GM21529 (cell line): ENCODE results near the gene NUTM2F.
A peak's percentile ranks its signal among the peaks of the same experiment; 100 is the strongest.
"Not testable (repeated sequence)": the region's sequence is repeated elsewhere in the genome, so short reads cannot be mapped to it uniquely, and the experiment has no call there.

Experiments
- ATAC-seq: cut with Tn5 transposase; IDR thresholded peaks from one replicate; pipeline ENCODE4 v1.9.1; 2021; ENCODE audit not compliant: unreplicated experiment

Gene NUTM2F, protein sequence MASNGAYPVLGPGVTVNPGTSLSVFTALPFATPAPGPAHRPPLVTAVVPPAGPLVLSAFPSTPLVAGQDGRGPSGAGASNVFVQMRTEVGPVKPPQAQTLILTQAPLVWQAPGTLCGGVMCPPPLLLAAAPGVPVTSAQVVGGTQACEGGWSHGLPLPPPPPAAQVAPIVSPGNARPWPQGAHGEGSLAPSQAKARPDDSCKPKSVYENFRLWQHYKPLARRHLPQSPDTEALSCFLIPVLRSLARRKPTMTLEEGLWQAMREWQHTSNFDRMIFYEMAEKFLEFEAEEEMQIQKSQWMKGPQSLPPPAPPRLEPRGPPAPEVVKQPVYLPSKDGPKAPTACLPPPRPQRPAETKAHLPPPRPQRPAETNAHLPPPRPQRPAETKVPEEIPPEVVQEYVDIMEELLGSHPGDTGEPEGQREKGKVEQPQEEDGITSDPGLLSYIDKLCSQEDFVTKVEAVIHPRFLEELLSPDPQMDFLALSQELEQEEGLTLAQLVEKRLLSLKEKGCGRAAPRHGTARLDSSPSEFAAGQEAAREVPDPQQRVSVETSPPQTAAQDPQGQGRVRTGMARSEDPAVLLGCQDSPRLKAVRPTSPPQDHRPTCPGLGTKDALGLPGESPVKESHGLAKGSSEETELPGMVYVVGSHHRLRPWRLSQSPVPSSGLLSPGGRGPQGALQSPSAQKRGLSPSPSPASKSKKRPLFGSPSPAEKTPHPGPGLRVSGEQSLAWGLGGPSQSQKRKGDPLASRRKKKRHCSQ

DNA sequence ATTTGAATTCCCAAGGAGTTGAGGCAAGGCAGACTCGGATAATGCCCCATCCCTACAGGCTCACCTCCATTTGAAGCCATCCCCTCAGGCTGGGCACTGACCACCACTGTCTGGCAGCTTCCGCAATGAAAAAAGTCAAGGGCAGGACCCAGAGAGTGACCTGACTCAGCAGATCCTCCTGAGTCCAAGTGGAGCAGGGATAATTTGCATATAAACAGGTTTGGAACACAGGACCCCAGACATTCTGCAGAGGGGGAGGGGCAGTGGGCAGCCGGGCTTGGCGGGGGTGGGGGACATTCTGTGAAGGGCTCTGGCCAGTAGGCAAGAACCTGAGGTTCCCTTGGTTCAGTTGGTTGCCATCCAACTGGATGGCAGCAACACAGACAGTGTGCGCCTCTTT is at the start of gene NUTM2F:
Gene NUTM2F, minus strand, starts transcription at position 101 of the 400 bp plus-strand sequence. Its CDS starts 21 bp downstream, at position 80.
- ATAC-seq: not testable (repeated sequence)

DNA sequence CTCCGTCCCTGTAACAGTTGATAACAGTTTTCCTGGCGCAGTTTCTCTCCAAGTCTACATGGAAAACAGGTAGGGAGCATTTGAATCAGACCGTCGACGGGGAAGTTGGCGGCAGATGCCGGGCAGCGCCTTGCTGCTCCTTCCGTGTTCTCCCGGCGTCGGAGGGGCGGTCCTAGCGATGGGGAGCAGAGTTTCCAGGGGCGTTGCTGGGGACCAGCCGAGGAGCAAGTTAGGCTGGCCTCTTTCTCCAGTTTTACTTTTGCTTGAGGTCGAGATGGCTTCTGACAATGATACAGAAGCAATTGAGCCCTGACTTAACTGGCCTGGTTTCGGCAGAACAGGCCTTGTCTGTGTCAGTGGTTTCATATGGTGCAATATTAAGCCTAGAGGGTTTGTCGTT is 46.8 kb upstream of the NUTM2F start:
- peak; percentile 57 for ATAC-seq

DNA sequence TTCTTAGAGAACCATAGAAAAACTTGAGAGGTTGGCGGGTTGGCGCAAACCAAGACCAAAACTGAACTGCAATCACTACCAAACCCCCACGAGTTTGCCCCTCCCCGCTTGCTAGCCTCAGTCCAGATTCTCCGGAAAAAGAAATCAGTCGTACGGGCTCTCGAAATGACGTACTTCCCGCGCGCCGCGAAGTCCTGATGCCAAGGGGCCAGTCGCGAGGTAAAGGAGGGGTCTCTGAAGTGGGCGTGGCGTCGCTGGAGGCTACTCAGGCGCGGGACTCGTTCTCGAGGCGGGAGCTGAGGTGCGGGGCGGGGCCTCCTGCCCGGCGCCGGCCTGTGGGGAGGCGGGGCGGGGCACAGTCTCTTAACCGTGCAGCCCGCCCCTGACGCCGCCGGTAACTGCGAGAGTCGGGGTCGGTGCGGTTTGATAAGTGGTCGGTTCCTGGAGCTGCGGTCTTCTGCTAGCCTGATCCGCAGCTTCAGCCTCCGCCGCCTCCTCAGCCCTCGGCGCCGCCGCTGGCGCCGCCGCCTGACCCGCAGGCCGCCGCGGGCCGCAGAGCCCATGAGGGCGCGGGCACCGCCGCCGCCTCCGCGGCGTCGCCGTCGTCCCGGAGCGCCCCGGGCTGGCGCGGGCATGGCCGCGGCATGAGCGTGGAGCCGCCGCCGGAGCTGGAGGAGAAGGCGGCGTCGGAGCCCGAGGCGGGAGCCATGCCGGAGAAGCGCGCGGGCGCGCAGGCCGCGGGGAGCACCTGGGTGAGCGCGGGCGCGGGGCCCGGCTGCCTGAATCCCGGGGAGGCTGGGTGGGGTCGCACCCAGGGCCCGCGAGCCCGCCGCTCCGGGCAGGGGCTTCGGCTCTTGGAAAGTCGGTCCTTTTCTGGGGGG is 46.0 kb upstream of the NUTM2F start:
- ATAC-seq: peak; percentile 87

DNA sequence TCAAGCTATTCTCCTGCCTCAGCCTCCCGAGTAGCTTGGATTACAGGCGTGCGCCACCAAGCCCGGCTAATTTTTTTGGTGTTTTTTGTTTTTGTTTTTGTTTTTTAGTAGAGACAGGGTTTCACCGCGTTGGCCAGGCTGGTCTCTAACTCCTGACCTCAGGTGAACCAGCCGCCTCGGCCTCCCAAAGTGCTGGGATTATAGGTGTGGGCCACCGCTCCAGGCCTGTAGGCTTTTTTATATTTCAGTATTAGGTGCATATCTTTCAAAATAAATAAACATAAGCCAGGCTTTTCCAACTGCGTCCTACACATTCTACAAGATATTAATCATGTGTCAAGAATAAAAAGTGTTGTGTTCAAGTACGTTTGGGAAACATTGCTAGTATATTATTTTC is 45.3 kb upstream of the NUTM2F start:
- ATAC-seq: not testable (repeated sequence)

DNA sequence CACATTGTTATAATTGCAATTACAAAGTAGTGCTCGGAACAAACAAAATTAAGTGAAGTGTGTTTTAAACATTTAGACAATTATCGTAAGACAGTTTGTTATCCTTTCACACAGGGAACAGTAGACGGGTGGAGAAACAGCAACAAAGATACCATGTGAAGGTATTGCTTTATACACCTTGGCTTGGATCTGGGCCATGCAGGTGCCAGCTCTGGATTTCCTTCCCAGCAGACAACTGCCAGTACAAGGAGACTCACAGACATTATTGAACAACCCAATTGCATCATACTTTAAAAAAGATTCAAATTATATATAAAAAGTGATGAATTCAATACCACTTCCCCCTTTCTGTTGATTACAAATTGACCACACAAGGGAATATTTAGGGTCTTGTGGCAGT is 41.8 kb upstream of the NUTM2F start:
- ATAC-seq: not testable (repeated sequence)

DNA sequence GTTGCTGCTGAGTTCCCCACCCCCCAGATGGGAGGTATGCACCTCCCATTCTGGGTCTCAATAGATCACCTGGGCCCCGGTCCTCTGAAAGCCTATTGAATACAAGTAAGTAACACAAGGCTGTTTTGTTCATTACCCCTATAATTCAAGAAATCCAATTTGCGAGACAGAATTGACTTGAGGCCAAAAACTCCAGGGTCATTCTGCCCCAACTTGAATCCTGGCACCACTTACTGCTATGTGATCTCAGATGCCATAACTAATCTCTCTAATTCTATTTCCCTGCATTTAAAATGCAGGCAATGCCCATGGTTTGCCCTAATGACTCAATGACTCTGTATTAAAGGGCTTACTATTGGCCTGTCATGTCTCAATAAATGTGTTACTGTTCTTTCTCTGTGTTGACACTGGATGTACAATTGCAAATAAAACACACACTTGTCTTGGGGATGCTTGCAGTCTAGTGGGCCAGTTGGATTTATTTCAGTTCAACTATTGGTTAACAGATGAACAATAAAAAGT is 35.7 kb upstream of the NUTM2F start:
- not testable (repeated sequence) for ATAC-seq

DNA sequence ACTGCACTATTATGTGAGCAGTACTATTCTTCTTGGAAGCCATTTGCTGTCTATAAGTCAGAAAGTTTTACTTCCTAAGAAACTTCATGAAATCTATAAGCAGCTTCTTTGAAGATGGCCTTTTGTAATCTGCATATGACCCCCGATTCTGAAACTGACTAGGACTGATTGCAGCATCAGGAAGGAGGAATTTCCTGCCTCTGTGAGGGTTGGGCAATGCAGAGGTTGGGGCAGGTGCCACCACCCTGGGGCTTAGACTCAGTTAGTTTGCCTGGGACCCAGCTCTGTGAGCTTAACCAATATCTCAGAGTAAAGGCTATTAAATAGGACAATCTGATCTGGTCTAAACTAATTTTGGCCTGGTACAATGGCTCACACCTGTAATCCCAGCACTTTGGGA is 28.7 kb upstream of the NUTM2F start:
- not testable (repeated sequence) for ATAC-seq

DNA sequence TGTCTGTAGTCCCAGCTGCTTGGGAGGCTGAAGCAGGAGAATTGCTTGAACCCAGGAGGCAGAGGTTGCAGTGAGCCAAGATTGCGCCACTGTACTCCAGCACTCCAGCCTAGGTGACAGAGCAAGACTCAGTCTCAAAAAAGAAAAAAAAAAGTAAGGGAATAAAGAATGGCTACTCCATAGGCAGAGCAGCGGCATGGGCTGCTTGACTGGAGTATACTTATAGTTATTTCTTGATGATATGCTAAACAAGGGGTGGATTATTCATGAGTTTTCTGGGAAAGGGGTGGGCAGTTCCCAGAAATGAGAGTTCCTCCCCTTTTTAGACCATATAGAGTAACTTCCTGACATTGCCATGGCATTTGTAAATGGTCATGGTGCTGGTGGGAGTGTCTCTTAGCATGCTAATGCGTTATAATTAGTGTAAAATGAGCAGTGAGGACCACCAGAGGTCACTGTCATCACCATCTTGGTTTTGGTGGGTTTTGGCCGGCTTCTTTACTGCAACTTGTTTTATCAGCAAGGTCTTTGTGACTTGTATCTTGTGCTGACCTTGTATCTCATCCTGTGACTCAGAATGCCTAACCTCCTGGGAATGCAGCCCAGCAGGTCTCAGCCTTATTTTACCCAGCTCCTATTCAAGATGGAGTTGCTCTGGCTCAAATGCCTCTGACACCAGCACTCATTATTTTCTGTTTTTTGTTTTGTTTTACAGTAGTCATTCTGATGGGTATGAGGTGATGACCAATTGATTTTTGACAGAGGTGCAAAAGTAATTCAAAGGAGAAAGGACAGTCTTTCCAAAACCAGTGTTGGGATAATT is 23.7 kb upstream of the NUTM2F start:
- not testable (repeated sequence) for ATAC-seq

DNA sequence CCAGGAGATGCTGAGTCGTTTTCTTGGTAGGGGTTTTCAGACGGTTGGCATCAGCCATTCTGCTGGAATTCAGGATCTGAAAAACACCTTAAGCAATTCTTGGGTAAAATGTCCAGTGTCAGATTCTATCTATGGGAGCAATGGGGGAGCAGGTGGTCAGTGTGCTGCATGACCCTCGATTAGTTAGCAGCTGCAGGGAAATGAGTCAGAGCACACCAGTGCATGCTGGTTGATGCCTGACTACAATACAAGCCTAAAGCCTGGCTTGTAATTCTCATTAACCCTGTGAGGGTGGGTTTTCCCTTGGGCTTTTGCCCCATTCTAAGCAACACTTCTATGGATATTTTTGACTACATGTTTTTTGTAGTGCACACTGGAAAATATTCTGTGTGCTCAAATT is 20.3 kb upstream of the NUTM2F start:
- ATAC-seq: not testable (repeated sequence)

DNA sequence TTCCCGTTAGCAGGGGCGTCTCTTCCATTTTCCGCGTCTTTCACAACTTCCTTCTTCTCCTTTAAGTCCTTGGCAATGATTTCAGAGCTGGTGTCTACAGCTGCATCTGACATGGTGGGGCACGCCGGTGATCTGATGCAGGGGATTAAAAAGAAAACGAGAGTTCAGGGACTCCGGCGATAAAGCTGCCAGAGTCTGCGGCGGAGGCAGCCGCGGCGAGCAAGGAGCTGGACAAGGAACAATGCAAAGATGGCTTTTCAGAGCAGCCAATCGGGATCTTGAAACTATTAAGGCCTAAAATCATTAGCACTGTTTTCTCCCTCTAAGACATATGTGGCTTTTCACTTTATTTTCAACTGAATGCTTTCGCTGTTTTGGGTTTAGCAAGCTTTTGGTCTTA is 19.0 kb upstream of the NUTM2F start:
- not testable (repeated sequence) for ATAC-seq

DNA sequence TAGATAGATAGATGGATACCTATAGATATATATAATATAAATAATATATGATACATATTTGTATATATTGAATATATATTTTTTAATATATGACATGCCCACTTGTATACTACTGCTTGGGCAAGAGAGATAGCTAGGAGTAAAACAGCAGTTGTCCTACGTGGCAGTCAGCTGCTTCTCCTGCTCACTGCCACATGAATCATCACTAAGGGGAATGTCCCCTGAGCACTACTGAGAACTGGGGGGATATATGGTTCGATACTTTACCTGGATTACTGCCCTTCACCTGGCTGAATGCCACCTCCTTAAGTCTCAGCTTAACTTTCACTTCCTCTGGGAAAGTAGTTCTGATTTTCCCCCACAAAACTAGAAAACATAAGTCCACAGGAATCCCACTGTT is 13.3 kb upstream of the NUTM2F start:
- not testable (repeated sequence) for ATAC-seq

DNA sequence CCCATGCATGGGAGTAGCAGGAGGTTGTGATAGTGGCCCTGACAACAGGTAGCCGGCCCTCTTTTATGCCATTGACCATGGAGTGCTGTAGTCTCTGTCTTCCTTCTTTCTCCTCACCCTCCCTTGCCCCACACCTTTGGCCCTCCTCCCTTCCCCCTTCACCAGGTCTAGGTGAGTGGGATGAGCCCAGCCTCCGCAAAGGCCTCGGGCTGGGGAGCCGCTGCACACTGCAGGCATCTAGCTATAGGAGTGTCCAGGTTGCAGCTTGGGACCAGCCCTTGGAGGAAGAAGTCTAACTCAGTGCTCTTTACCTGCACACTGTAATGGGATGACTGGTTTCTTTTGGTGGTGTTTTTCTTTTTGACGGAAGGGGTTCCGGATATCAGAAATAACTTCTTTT is 12.3 kb upstream of the NUTM2F start:
- ATAC-seq: not testable (repeated sequence)

DNA sequence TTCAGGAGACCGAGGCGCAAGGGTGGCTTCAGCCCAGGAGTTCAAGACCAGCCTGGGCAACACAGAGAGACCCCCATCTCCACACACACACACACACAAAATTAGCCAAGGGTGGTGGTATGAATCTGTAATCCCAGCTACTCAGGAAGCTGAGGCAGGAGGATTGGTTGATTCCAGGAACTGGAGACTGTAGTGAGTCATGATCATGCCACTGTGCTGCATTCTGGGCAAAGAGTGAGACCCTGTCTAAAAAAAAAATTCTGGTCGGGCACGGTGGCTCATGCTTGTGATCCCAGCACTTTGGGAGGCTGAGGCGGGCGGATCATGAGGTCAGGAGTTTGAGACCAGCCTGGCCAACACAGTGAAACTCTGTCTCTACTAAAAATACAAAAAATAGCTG is 11.2 kb upstream of the NUTM2F start:
- not testable (repeated sequence) for ATAC-seq

DNA sequence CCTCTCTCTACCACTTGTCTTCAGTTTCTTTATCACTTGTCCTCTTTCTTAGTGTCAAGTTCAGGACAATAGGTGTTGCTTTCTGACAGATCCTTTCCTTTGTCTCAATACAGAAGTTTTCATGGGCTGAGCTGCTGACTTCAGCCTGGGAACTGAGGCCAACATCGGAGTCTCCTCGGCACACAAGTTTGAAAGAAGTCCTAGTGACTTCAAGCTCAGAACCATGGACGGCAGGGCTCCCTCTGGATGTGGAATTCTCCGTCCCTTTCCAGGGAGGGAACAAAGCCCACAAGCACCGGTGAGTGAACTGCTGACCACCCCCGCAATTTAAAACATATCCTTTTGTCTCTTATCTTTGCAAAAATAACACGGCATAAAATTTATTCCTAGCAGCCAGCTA is 10.3 kb upstream of the NUTM2F start:
- not testable (repeated sequence) for ATAC-seq

DNA sequence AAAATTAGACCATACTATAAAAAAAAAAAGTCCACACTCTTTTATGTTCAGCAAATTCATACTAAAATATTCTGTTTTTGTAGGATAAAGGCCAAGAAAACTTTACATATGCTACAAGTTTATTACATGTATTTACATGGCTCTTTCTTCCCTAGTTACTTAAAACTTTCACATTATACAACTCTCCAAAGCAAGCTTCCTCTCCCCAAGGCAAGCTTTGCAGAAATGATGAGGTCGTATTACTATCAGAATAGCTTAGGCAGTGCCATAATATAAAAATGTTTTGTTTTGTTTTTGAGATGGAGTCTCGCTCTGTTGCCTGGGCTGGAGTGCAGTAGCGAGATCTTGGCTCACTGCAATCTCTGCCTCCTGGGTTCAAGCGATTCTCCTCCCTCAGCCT is 8.0 kb upstream of the NUTM2F start:
- not testable (repeated sequence) for ATAC-seq

DNA sequence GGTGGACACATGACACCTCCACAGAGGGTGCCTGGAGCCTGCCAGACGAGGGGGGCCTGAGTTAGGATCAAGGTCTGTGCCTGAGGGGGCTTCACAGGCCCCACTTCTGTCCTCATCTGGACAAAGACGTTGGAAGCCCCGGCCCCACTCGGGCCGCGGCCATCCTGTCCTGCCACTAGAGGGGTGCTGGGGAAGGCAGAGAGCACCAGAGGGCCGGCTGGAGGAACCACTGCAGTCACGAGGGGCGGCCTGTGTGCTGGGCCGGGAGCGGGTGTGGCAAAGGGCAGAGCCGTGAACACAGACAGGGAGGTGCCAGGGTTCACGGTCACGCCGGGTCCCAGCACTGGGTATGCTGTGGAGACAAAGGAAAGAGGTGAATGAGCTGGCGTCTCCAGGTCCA is 2.9 kb downstream of the NUTM2F start:
- ATAC-seq: not testable (repeated sequence)

DNA sequence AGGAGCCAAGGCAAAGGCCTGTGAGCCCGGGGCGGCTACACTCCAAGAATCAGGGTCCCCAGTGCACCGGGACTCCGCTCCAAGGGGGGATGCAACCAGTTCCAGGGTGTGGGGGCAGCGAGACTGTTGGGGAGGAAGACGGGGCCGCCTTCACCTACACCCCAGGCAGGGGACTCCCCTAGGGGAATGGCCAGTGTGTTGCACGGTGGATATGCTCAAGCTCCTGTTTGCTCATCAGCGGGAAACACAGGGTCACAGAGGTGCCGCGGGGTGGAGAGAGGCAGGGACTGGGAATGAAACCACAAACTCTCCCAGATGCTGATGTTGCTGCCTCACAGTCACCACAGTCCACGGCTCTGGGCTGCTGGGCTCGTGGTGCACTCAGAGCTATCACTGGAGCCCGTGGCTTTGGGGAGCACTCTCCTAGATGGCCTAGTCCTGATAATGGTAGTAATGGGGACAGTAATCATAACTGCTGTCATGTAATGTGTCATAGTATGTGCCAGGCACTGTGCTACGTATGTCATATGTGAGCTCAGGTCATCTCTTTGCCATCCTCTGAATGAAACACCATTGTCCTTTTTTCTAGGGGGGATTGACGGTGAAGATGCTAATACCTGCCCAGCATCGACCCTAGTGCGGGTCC is 5.2 kb downstream of the NUTM2F start:
- ATAC-seq: not testable (repeated sequence)

DNA sequence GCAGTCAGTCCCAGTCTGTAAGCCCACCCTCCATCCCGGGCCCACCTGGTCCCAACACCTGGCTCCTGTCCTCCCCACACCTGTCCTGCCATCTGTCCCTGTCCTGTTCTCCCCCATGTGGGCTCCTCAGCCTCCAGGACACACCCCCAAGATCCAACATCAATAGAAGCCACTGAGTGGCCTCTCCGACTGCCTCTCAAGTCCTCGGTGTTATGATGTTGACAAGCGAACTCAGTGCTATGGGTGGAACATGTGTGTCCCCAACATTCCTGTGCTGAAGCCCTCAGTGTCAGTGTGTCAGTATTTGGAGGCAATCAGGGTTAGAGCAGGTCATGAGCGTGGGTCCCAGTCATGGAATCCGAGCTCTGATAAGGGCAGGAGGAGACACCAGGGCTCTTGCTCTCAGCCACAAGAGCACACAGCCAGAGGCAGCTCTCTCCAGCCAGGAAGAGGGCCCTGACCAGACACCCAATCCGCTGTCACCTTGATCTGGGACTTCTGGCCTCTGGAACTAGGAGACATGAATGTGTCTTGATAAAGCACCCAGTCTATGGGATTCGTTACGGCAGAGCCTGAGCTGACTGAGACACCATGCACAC is 6.0 kb downstream of the NUTM2F start:
- ATAC-seq: not testable (repeated sequence)
